CD4-positive, alpha-beta memory T cell (primary cell): ENCODE measurements around the gene TAF4B. TPM values are rescaled to one million over a fixed set of nuclear protein-coding genes. Genes with fewer than 3 reads are reported as not detected.
A peak's percentile ranks its signal among the peaks of the same experiment; 100 is the strongest.
"Not testable (repeated sequence)": the region's sequence is repeated elsewhere in the genome, so short reads cannot be mapped to it uniquely, and the experiment has no call there.

Source experiments
- CTCF ChIA-PET: fragments of 350-600 bp; sonication (Branson Sonifier 250); formaldehyde crosslinking; loops from one replicate; lab custom pipeline; 2021; ENCODE audit warnings: inconsistent platforms; ENCODE audit not compliant: partially characterized antibody; lab: Charles Lee
- POLR2A ChIA-PET: fragments of 350-600 bp; sonication (Branson Sonifier 250); formaldehyde crosslinking; loops from one replicate; lab custom pipeline; 2021; ENCODE audit not compliant: partially characterized antibody; lab: Charles Lee
- DNase-seq, 5 donors: peaks; one replicate each; pipeline versions ENCODE4 v3.0.0 to v3.0.0-alpha.2; 2020 to 2022; ENCODE audit warnings: mixed read lengths in 1 of 5
- H3K27ac ChIP-seq: one replicate; pipeline ENCODE4 v1.7.0; 2013; ENCODE audit warnings: low read depth, low read length
- H3K27me3 ChIP-seq: 2 replicates; pipeline ENCODE4 v1.7.0; 2013; ENCODE audit warnings: mild to moderate bottlenecking, low read length, moderate library complexity; ENCODE audit not compliant: insufficient read depth
- H3K36me3 ChIP-seq: 2 replicates; pipeline ENCODE4 v1.7.0; 2013; ENCODE audit warnings: mild to moderate bottlenecking, low read length, moderate library complexity; ENCODE audit not compliant: insufficient read depth
- H3K4me1 ChIP-seq: 2 replicates; pipeline ENCODE4 v1.7.0; 2013; ENCODE audit warnings: mild to moderate bottlenecking, low read length, moderate library complexity; ENCODE audit not compliant: insufficient read depth
- H3K4me3 ChIP-seq, 2 donors: one replicate each; pipeline ENCODE4 v1.7.0; 2013; ENCODE audit warnings: low read length in 2 of 2, mild to moderate bottlenecking in 1 of 2
- H3K9me3 ChIP-seq, 2 donors: one replicate each; pipeline ENCODE4 v1.7.0; 2013; ENCODE audit warnings: low read length in 2 of 2, control low read depth in 1 of 2; ENCODE audit not compliant: control insufficient read depth in 1 of 2
- H3K27ac Mint-ChIP-seq, 7 donors: one replicate each; pipeline ENCODE4 v1.8.0; 2020 to 2021; ENCODE audit warnings: mixed read lengths in 7 of 7, mild to moderate bottlenecking in 6 of 7, inconsistent platforms in 3 of 7, moderate library complexity in 3 of 7
- H3K27me3 Mint-ChIP-seq, 2 donors: one replicate each; pipeline ENCODE4 v1.8.0; 2020 to 2021; ENCODE audit warnings: mixed read lengths in 2 of 2
- H3K36me3 Mint-ChIP-seq, 2 donors: one replicate each; pipeline ENCODE4 v1.8.0; 2020 to 2021; ENCODE audit warnings: mixed read lengths in 2 of 2, inconsistent platforms in 1 of 2, mild to moderate bottlenecking in 1 of 2
- H3K4me1 Mint-ChIP-seq, 4 donors: one replicate each; pipeline ENCODE4 v1.8.0; 2020 to 2021; ENCODE audit warnings: mixed read lengths in 4 of 4, mild to moderate bottlenecking in 1 of 4
- H3K4me3 Mint-ChIP-seq, 8 donors: one replicate each; pipeline ENCODE4 v1.8.0; 2020 to 2021; ENCODE audit warnings: mixed read lengths in 8 of 8, mild to moderate bottlenecking in 7 of 8, moderate library complexity in 6 of 8, inconsistent platforms in 3 of 8
- H3K9me3 Mint-ChIP-seq, 8 donors: one replicate each; pipeline ENCODE4 v1.8.0; 2020 to 2021; ENCODE audit warnings: mixed read lengths in 8 of 8, mild to moderate bottlenecking in 5 of 8, inconsistent platforms in 3 of 8, moderate library complexity in 1 of 8
- intact Hi-C: fragments of 100-400 bp; cut with micrococcal nuclease; formaldehyde crosslinking; loops from one replicate; pipeline ENCODE4 v1.15.1; 2023
- polyA plus RNA-seq, 2 donors: library from polyadenylated mRNA; unstranded; fragments of 300-500 nt; fragmentation: Illumina TruSeq; gene quantifications; one replicate each; pipeline ENCODE4 v1.2.3, GENCODE V29; 2021
- total RNA-seq, 2 experiments: library from RNA; stranded (reverse); gene quantifications; one replicate each; pipeline ENCODE4 v1.2.3, GENCODE V29; 2021

TAF4B gene
- total and polyA plus RNA-seq, 4 experiments from 2014 or later: 4.9 to 8.1 (median 7.0) TPM

DNA sequence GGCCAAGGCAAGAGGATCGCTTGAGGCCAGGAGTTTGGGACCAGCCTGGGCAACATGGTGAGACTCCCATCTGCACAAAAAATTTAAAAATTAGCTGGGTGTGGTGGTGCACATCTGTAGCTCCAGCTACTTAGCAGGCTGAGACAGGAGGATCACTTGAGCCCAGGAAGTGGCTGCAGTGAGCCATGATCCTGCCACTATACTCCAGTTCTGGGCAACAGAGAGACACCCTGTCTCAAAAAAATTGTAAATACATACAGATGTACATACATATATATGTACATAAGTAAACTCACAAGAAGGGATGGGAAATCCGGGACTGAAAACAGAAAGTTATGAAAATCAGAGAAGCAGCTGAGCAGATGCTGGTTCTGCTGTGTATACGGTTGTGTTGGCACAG, 29.6 kb upstream of the TAF4B start:
- no peaks in the 10 kb centered on the region for H3K27me3 Mint-ChIP-seq
- H3K27ac Mint-ChIP-seq: no peak overlapping the region
- H3K4me3 Mint-ChIP-seq: no peak overlapping the region

DNA sequence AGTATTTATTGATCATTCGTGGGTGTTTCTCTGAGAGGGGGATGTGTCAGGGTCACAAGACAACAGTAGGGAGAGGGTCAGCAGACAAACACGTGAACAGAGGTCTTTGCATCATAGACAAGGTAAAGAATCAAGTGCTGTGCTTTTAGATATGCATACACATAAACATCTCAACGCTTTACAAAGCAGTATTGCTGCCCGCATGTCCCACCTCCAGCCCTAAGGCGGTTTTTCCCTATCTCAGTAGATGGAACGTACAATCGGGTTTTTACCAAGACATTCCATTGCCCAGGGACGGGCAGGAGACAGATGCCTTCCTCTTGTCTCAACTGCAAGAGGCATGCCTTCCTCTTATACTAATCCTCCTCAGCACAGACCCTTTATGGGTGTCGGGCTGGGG, 24.2 kb upstream of the TAF4B start:
- H3K9me3 ChIP-seq, H3K27ac Mint-ChIP-seq, H3K36me3 Mint-ChIP-seq, H3K4me1 Mint-ChIP-seq, H3K4me3 Mint-ChIP-seq, H3K27me3 Mint-ChIP-seq, H3K36me3 ChIP-seq, H3K4me3 ChIP-seq, POLR2A ChIA-PET, intact Hi-C loops, H3K9me3 Mint-ChIP-seq, CTCF ChIA-PET, H3K4me1 ChIP-seq, H3K27me3 ChIP-seq, H3K27ac ChIP-seq, DNase-seq: not testable (repeated sequence)

More for the DNA sequence above, 29.6 kb upstream of the TAF4B start:
- no peak for DNase-seq
- H3K9me3 Mint-ChIP-seq: no peaks in the 10 kb centered on the region
- intact Hi-C loops: no loop called here
- Histone ChIP-seq H3K4me3 (no peak overlapping the region), H3K36me3 (no peaks in the 10 kb centered on the region), H3K9me3 (no peaks in the 10 kb centered on the region), H3K4me1 (no peaks in the 10 kb centered on the region), H3K27ac (no peak overlapping the region), H3K27me3 (no peaks in the 10 kb centered on the region)
- no peaks in the 10 kb centered on the region for H3K36me3 Mint-ChIP-seq
- POLR2A ChIA-PET: no interaction called here
- H3K4me1 Mint-ChIP-seq: peaks cover 0 to 5% (median 3%) of the 10 kb centered on the region in 4 donors
- CTCF ChIA-PET: no interaction called here

DNA sequence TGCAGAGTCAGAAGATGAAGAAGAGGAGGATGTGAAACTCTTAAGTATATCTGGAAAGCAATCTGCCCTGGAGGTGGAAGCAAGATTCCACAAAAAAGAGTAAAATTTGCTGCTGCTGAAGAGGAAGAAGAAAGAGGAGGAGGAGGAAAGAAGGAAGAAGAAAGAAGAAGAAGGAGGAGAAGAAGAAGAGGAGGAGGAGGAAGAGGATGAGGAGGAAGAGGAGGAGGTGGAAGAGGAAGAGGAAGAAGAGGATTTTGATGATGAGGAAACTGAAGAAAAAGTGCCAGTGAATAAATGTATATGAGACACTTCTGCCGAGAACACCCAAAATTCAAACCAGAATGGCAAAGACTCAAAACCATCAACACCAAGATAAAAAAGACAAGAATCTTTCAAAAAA, 20.9 kb upstream of the TAF4B start:
- no peak for DNase-seq
- H3K4me3 ChIP-seq: no peak overlapping the region
- no peaks in the 10 kb centered on the region for H3K9me3 Mint-ChIP-seq
- ChIA-PET CTCF (no interaction called here), POLR2A (no interaction called here)
- H3K36me3 Mint-ChIP-seq: no peaks in the 10 kb centered on the region
- peak overlapping the region in 2 of 7 donors; percentile 44 to 52 for H3K27ac Mint-ChIP-seq
- no peak overlapping the region for H3K4me3 Mint-ChIP-seq
- no peak overlapping the region for H3K27ac ChIP-seq
- intact Hi-C loops: no loop called here
- no peaks in the 10 kb centered on the region for H3K27me3 Mint-ChIP-seq
- H3K27me3 ChIP-seq: no peaks in the 10 kb centered on the region
- peaks cover 0 to 3% (median 0%) of the 10 kb centered on the region in 4 donors for H3K4me1 Mint-ChIP-seq
- H3K36me3 ChIP-seq: no peaks in the 10 kb centered on the region
- no peaks in the 10 kb centered on the region for H3K9me3 ChIP-seq
- H3K4me1 ChIP-seq: no peaks in the 10 kb centered on the region

DNA sequence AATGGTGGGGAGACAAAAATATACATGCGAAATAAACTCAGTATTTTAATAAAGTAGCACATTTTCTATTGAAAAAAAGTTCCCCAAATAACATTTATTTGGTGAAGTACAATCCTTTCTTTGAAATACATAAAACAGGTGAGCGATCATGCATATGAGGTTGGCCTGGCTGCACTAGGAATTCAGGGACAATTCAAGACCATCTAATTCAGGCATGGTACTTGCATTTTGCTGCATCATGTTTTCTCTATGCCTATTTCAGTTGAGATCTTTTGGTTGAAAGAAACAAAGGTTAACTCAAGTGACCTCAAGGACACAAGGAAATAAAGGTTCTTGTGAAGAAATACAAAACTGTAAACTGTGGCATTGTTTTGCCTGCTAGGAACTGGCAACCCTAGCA, 19.8 kb upstream of the TAF4B start:
- DNase-seq: no peak
- Mint-ChIP-seq H3K9me3 (no peaks in the 10 kb centered on the region), H3K4me3 (no peak overlapping the region), H3K36me3 (no peaks in the 10 kb centered on the region), H3K27me3 (no peaks in the 10 kb centered on the region), H3K4me1 (peaks cover 0 to 3% (median 0%) of the 10 kb centered on the region in 4 donors), H3K27ac (no peak overlapping the region)
- ChIA-PET CTCF (no interaction called here), POLR2A (no interaction called here)
- Histone ChIP-seq H3K9me3 (no peaks in the 10 kb centered on the region), H3K27me3 (no peaks in the 10 kb centered on the region), H3K4me1 (no peaks in the 10 kb centered on the region), H3K36me3 (no peaks in the 10 kb centered on the region), H3K27ac (no peak overlapping the region), H3K4me3 (no peak overlapping the region)
- intact Hi-C loops: no loop called here

DNA sequence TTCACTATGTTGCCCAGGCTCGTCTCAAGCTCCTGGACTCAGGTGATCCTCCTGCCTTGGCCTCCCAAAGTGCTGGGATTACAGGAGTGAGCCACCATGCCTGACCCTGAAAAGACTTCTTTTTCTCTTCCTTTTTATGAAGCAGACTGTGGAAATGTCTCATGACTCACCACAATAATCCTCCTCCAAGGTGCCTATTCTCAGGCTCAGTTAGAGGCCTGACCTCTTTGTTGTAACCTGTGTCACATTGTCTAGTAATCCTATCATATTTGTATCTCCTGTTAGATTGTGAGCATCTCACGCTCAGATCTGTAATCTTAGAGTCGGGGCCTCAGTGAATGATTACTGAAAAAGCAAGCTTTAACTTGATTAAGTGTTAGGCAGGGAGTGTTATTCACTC, 18.3 kb upstream of the TAF4B start:
- intact Hi-C loops: no loop called here
- POLR2A ChIA-PET: no interaction called here
- no peaks in the 10 kb centered on the region for H3K4me1 ChIP-seq
- Mint-ChIP-seq H3K27ac (peak overlapping the region in 1 of 7 donors; percentile 48), H3K27me3 (no peaks in the 10 kb centered on the region), H3K36me3 (no peaks in the 10 kb centered on the region), H3K4me3 (no peak overlapping the region), H3K9me3 (no peaks in the 10 kb centered on the region), H3K4me1 (peaks cover 0 to 3% (median 0%) of the 10 kb centered on the region in 4 donors)
- CTCF ChIA-PET: no interaction called here
- H3K27me3 ChIP-seq: no peaks in the 10 kb centered on the region
- H3K9me3 ChIP-seq: no peaks in the 10 kb centered on the region
- no peak overlapping the region for H3K27ac ChIP-seq
- no peak for DNase-seq
- H3K4me3 ChIP-seq: no peak overlapping the region
- no peaks in the 10 kb centered on the region for H3K36me3 ChIP-seq

DNA sequence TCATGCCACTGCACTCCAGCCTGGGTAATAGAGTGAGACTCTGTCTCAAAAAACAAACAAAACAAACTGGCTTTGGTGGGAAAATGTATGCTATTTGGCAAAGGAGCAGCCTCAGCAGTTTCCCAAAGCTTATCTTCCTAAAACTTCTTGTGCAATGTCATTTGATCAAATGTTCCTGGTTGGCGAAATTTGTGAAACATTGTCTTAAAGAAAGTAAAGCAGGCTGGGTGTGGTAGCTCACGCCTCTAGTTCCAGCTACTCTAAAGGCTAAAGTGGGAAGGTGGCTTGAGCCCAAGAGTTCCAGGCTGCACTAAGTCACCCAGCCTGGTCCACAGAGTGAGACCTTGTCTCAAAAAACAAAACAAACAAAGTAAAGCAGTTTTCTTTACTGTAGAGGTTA, 17.3 kb upstream of the TAF4B start:
- H3K27me3 Mint-ChIP-seq: no peaks in the 10 kb centered on the region
- no peak for DNase-seq
- Histone ChIP-seq H3K9me3 (no peaks in the 10 kb centered on the region), H3K4me1 (no peaks in the 10 kb centered on the region), H3K4me3 (no peak overlapping the region), H3K27me3 (no peaks in the 10 kb centered on the region), H3K27ac (no peak overlapping the region), H3K36me3 (no peaks in the 10 kb centered on the region)
- no peak overlapping the region for H3K4me3 Mint-ChIP-seq
- ChIA-PET CTCF (no interaction called here), POLR2A (no interaction called here)
- no peaks in the 10 kb centered on the region for H3K9me3 Mint-ChIP-seq
- H3K36me3 Mint-ChIP-seq: no peaks in the 10 kb centered on the region
- no peak overlapping the region for H3K27ac Mint-ChIP-seq
- intact Hi-C loops: no loop called here
- peaks cover 0 to 3% (median under 1%) of the 10 kb centered on the region in 4 donors for H3K4me1 Mint-ChIP-seq

DNA sequence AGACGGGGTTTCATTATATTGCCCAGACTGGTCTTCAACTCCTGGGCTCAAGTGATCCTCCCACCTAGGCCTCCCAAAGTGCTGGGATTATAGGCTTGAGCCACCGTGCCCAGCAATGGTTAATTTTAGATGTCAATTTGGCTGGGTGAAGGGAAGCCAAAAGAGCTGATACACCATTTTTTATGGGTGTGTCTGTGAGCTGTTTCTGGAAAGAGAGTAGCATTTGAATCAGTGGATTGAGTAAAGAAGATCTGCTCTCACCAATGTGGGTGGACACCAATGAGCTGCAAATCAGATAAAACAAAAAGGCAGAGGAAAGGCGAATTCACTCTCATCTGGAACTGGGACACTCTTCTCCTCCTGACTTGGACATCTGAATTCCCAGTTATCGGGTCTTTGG, 16.1 kb upstream of the TAF4B start:
- intact Hi-C loops: no loop called here
- Mint-ChIP-seq H3K27me3 (no peaks in the 10 kb centered on the region), H3K4me1 (peaks cover 7 to 12% (median 11%) of the 10 kb centered on the region in 4 donors), H3K27ac (peak overlapping the region in 1 of 7 donors; percentile 48), H3K36me3 (no peaks in the 10 kb centered on the region), H3K9me3 (no peaks in the 10 kb centered on the region), H3K4me3 (no peak overlapping the region)
- Histone ChIP-seq H3K27me3 (no peaks in the 10 kb centered on the region), H3K9me3 (no peaks in the 10 kb centered on the region), H3K4me3 (no peak overlapping the region), H3K4me1 (peaks cover 10% of the 10 kb centered on the region), H3K27ac (no peak overlapping the region), H3K36me3 (no peaks in the 10 kb centered on the region)
- no peak for DNase-seq
- ChIA-PET POLR2A (no interaction called here), CTCF (no interaction called here)
